Measurements from ENCODE around the gene ITPR2.

Gene ITPR2

DNA sequence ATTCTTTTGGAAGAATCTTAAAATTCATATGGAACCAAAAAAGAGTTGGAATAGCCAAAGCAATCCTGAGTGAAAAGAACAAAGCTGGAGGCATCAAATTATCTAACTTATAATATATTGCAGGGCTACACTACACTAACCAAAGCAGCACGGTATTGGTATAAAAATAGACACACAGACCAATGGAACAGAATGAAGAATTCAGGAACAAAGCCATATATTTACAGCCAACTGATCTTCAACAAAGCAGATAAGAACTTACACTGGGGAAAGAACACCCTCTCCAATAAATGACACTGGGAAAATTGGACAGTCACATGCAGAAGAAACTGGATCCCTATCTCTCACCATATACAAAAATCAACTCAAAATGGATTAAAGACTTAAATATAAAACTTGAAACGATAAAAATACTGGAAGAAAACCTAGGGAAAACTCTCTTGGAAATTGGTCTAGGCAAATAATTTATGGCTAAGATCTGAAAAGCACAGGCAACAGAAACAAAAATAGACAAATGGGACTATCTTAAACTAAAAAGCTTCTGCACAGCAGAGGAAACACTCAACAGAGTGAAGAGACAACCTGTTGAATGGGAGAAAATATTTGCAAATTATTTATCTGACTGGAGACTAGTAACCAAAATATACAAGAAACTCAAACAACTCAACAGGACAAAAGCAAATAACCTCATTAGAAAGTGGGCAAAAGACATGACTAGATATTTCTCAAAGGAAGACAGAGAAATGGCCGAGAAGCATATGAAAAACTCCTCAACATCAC lies 286.3 kb downstream of the ITPR2 start:
- TF ChIP-seq ZNF384 (IDR thresholded peaks at IDR 0.05) (no peak), HDGF (IDR thresholded peaks at IDR 0.05; ENCODE audit: borderline replicate concordance) (no peak), BHLHE40 (IDR thresholded peaks at IDR 0.05; ENCODE audit: borderline replicate concordance) (no peak), CTBP1 (IDR thresholded peaks at IDR 0.05; ENCODE audit: borderline replicate concordance) (no peak)
- POLR2A ChIA-PET = no interaction called here
- no peak for DNase-seq (ENCODE audit: extremely low spot score)
- CTCF ChIA-PET = no interaction called here

DNA sequence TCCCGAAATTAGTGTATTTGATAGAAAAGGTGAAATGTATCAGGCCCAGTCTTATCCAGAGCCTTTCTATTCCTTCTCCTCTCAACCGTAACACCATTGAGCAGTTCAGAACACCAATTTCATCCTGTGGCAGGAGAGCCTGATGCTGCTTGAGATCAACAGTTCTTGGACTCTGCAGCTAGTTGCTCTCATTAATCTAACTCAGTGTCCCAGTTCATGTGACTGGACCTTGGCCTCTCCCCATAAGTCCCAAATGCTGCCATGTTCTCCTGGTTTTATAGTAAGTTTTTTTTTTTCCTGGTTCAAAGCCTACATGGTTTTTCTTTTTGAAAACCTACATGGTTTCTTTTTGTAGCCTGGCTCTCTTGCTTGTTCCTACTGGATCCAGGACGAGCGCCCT lies 293.9 kb downstream of the ITPR2 start:
- no peak for DNase-seq (ENCODE audit: extremely low spot score)
- TF ChIP-seq, protein P1, sequence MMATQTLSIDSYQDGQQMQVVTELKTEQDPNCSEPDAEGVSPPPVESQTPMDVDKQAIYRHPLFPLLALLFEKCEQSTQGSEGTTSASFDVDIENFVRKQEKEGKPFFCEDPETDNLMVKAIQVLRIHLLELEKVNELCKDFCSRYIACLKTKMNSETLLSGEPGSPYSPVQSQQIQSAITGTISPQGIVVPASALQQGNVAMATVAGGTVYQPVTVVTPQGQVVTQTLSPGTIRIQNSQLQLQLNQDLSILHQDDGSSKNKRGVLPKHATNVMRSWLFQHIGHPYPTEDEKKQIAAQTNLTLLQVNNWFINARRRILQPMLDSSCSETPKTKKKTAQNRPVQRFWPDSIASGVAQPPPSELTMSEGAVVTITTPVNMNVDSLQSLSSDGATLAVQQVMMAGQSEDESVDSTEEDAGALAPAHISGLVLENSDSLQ (IDR thresholded peaks at IDR 0.05) = no peak
- TF ChIP-seq CTBP1 (IDR thresholded peaks at IDR 0.05; ENCODE audit: borderline replicate concordance) = no peak
- TF ChIP-seq FOXM1 (IDR thresholded peaks at IDR 0.05; ENCODE audit: borderline replicate concordance) = no peak
- TF ChIP-seq SP1 (IDR thresholded peaks at IDR 0.05) = no peak
- no peak for TF ChIP-seq NFRKB (IDR thresholded peaks at IDR 0.05)
- no peak for TF ChIP-seq HDGF (IDR thresholded peaks at IDR 0.05; ENCODE audit: borderline replicate concordance)
- TF ChIP-seq SUZ12 (IDR thresholded peaks at IDR 0.05) = no peak
- no peak for TF ChIP-seq ZNF384 (IDR thresholded peaks at IDR 0.05)
- TF ChIP-seq L3MBTL2 (conservative IDR thresholded peaks at IDR 0.05) = no peak
- TF ChIP-seq ELF4 (IDR thresholded peaks at IDR 0.05) = no peak
- no peak for TF ChIP-seq LEF1 (IDR thresholded peaks at IDR 0.05; ENCODE audit: borderline replicate concordance)
- TF ChIP-seq TARDBP (IDR thresholded peaks at IDR 0.05) = no peak
- no peak for TF ChIP-seq FOXA1 (IDR thresholded peaks at IDR 0.05)
- TF ChIP-seq BHLHE40 (IDR thresholded peaks at IDR 0.05; ENCODE audit: borderline replicate concordance) = no peak
- no peak for TF ChIP-seq FOXK2 (IDR thresholded peaks at IDR 0.05)
- no peak for TF ChIP-seq ARNT (IDR thresholded peaks at IDR 0.05)
- CTCF ChIA-PET = no interaction called here
- POLR2A ChIA-PET = no interaction called here

DNA sequence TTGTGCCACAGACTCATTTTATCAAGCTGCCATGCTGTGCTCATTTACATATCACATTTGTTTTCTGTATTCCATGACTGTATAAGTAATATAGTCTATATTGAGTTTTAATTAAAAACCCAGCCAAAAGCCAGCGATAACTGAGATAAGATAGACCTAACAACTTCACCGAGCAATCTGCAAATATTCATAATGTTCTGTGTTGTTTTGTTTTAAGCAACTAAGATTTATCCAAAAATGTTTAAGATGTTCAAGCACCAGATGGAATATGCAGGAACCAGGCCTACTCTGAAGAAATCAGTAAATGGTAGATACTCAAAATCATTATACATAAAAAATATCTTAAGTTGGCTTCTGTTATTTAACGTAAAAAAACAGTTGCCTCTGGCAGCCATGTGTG lies 295.3 kb downstream of the ITPR2 start:
- CTCF ChIA-PET = no interaction called here
- no peak for DNase-seq (ENCODE audit: extremely low spot score)
- TF ChIP-seq BHLHE40 (IDR thresholded peaks at IDR 0.05; ENCODE audit: borderline replicate concordance) = no peak
- TF ChIP-seq CTBP1 (IDR thresholded peaks at IDR 0.05; ENCODE audit: borderline replicate concordance) = no peak
- TF ChIP-seq NFRKB (IDR thresholded peaks at IDR 0.05) = no peak
- TF ChIP-seq ZNF384 (IDR thresholded peaks at IDR 0.05) = no peak
- TF ChIP-seq TARDBP (IDR thresholded peaks at IDR 0.05) = no peak
- TF ChIP-seq LEF1 (IDR thresholded peaks at IDR 0.05; ENCODE audit: borderline replicate concordance) = no peak
- TF ChIP-seq ELF4 (IDR thresholded peaks at IDR 0.05) = no peak
- no peak for TF ChIP-seq SUZ12 (IDR thresholded peaks at IDR 0.05)
- TF ChIP-seq ARNT (IDR thresholded peaks at IDR 0.05) = no peak
- no peak for TF ChIP-seq FOXM1 (IDR thresholded peaks at IDR 0.05; ENCODE audit: borderline replicate concordance)
- TF ChIP-seq L3MBTL2 (conservative IDR thresholded peaks at IDR 0.05) = no peak
- TF ChIP-seq FOXK2 (IDR thresholded peaks at IDR 0.05) = no peak
- TF ChIP-seq HDGF (IDR thresholded peaks at IDR 0.05; ENCODE audit: borderline replicate concordance) = no peak
- no peak for TF ChIP-seq SP1 (IDR thresholded peaks at IDR 0.05)
- TF ChIP-seq, protein P1 (IDR thresholded peaks at IDR 0.05) = no peak
- TF ChIP-seq FOXA1 (IDR thresholded peaks at IDR 0.05) = no peak
- POLR2A ChIA-PET = no interaction called here

DNA sequence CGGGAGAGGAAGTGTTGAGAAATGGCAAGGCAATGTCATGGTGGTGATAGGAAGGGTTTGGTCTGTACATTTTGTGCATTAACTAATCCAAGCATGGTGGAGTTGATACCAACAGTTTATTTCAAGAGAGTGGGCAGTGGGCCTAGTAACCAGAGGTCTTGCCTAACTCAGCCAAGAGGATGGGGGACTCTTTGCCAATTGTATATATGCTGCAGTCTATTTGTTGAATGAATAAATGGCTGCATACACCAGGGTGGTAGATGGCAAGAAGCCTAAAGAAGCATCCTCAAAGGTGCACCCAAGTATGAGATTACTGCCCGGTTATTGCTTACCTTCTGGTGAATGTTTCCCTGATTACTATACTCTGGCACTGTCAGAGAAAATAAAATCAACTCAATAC lies 295.9 kb downstream of the ITPR2 start:
- DNase-seq (ENCODE audit: extremely low spot score) = no peak
- ChIA-PET CTCF (no interaction called here), POLR2A (no interaction called here)
- TF ChIP-seq ELF4 (IDR thresholded peaks at IDR 0.05) = no peak
- TF ChIP-seq FOXM1 (IDR thresholded peaks at IDR 0.05; ENCODE audit: borderline replicate concordance) = no peak
- TF ChIP-seq BHLHE40 (IDR thresholded peaks at IDR 0.05; ENCODE audit: borderline replicate concordance) = no peak
- TF ChIP-seq ZNF384 (IDR thresholded peaks at IDR 0.05) = no peak
- no peak for TF ChIP-seq ARNT (IDR thresholded peaks at IDR 0.05)
- no peak for TF ChIP-seq CTBP1 (IDR thresholded peaks at IDR 0.05; ENCODE audit: borderline replicate concordance)
- TF ChIP-seq LEF1 (IDR thresholded peaks at IDR 0.05; ENCODE audit: borderline replicate concordance) = no peak
- TF ChIP-seq L3MBTL2 (conservative IDR thresholded peaks at IDR 0.05) = no peak
- no peak for TF ChIP-seq SUZ12 (IDR thresholded peaks at IDR 0.05)
- no peak for TF ChIP-seq TARDBP (IDR thresholded peaks at IDR 0.05)
- TF ChIP-seq, protein P1 (IDR thresholded peaks at IDR 0.05) = no peak
- TF ChIP-seq SP1 (IDR thresholded peaks at IDR 0.05) = no peak
- no peak for TF ChIP-seq NFRKB (IDR thresholded peaks at IDR 0.05)
- TF ChIP-seq HDGF (IDR thresholded peaks at IDR 0.05; ENCODE audit: borderline replicate concordance) = no peak
- no peak for TF ChIP-seq FOXK2 (IDR thresholded peaks at IDR 0.05)
- TF ChIP-seq FOXA1 (IDR thresholded peaks at IDR 0.05) = no peak

DNA sequence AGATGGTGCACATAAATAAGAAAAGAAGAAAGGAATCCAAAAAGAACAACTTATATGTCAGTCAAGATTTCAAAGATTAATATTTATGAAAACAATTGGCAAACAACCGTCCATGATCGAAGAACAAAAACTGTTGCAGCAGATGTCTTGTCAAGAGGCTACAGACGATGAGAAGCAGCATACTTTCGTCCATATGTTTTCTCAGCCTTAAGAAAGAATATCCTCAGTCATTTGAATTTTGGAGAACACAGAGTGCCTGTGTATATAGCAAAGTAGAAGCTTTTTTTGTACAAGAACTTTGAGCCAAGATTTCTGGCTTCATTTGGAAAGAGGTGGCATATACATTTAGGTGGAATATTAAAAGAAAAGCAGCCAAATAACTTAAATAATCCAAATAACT lies 297.2 kb downstream of the ITPR2 start:
- no peak for DNase-seq (ENCODE audit: extremely low spot score)
- POLR2A ChIA-PET = no interaction called here
- no peak for TF ChIP-seq CTBP1 (IDR thresholded peaks at IDR 0.05; ENCODE audit: borderline replicate concordance)
- TF ChIP-seq NFRKB (IDR thresholded peaks at IDR 0.05) = no peak
- TF ChIP-seq, protein P1 (IDR thresholded peaks at IDR 0.05) = no peak
- no peak for TF ChIP-seq FOXA1 (IDR thresholded peaks at IDR 0.05)
- no peak for TF ChIP-seq ELF4 (IDR thresholded peaks at IDR 0.05)
- TF ChIP-seq FOXK2 (IDR thresholded peaks at IDR 0.05) = no peak
- no peak for TF ChIP-seq ZNF384 (IDR thresholded peaks at IDR 0.05)
- no peak for TF ChIP-seq FOXM1 (IDR thresholded peaks at IDR 0.05; ENCODE audit: borderline replicate concordance)
- TF ChIP-seq HDGF (IDR thresholded peaks at IDR 0.05; ENCODE audit: borderline replicate concordance) = no peak
- no peak for TF ChIP-seq SP1 (IDR thresholded peaks at IDR 0.05)
- no peak for TF ChIP-seq LEF1 (IDR thresholded peaks at IDR 0.05; ENCODE audit: borderline replicate concordance)
- no peak for TF ChIP-seq ARNT (IDR thresholded peaks at IDR 0.05)
- no peak for TF ChIP-seq SUZ12 (IDR thresholded peaks at IDR 0.05)
- TF ChIP-seq BHLHE40 (IDR thresholded peaks at IDR 0.05; ENCODE audit: borderline replicate concordance) = no peak
- TF ChIP-seq L3MBTL2 (conservative IDR thresholded peaks at IDR 0.05) = no peak
- TF ChIP-seq TARDBP (IDR thresholded peaks at IDR 0.05) = no peak
- CTCF ChIA-PET = no interaction called here
